ENCODE results near the gene ODAD4.
"Not testable (repeated sequence)": the region's sequence is repeated elsewhere in the genome, so short reads cannot be mapped to it uniquely, and the experiment has no call there.

Gene ODAD4

GRCh38 chr17:41919840-41920579 lies 10.4 kb upstream of the ODAD4 start:
- Histone ChIP-seq H3K9me3 (no peaks in the 10 kb centered on the region), H3K4me1 (peaks cover 11% of the 10 kb centered on the region), H3K36me3 (peaks cover 20% of the 10 kb centered on the region), H3K4me3 (ENCODE audit: low read depth, low read length) (peak overlapping the region; percentile 45), H3K27me3 (no peaks in the 10 kb centered on the region)
- no peak for DNase-seq
- TF ChIP-seq, protein P1, sequence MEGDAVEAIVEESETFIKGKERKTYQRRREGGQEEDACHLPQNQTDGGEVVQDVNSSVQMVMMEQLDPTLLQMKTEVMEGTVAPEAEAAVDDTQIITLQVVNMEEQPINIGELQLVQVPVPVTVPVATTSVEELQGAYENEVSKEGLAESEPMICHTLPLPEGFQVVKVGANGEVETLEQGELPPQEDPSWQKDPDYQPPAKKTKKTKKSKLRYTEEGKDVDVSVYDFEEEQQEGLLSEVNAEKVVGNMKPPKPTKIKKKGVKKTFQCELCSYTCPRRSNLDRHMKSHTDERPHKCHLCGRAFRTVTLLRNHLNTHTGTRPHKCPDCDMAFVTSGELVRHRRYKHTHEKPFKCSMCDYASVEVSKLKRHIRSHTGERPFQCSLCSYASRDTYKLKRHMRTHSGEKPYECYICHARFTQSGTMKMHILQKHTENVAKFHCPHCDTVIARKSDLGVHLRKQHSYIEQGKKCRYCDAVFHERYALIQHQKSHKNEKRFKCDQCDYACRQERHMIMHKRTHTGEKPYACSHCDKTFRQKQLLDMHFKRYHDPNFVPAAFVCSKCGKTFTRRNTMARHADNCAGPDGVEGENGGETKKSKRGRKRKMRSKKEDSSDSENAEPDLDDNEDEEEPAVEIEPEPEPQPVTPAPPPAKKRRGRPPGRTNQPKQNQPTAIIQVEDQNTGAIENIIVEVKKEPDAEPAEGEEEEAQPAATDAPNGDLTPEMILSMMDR (IDR thresholded peaks at IDR 0.05; ENCODE audit: low read depth, low read length) = no peak

DNA sequence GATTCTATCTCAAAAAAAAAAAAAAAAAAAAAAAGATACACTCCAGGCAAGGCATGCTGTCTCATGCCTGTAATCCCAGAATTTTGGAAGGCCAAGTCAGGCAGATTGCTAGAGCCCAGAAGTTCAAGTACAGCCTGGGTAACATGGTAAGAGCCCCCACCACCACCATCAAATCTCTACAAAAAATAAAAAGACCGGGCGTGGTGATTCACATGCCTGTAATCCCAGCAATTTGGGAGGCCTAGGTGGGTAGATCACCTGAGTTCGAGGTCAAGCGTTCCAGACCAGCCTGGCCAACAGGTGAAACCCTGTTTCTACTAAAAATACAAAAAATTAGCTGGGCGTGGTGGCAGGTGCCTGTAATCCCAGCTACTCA lies 9.8 kb upstream of the ODAD4 start:
- Histone ChIP-seq H3K4me1 (peaks cover 11% of the 10 kb centered on the region), H3K27me3 (no peaks in the 10 kb centered on the region), H3K9me3 (no peaks in the 10 kb centered on the region), H3K36me3 (peaks cover 20% of the 10 kb centered on the region), H3K4me3 (ENCODE audit: low read depth, low read length) (no peak overlapping the region)
- DNase-seq = no peak
- TF ChIP-seq, protein P1 (IDR thresholded peaks at IDR 0.05; ENCODE audit: low read depth, low read length) = no peak

GRCh38 chr17:41925991-41926590 lies 4.3 kb upstream of the ODAD4 start:
- no peaks in the 10 kb centered on the region for H3K27me3 ChIP-seq
- TF ChIP-seq, protein P1 (IDR thresholded peaks at IDR 0.05; ENCODE audit: low read depth, low read length) = no peak
- no peak overlapping the region for H3K4me3 ChIP-seq (ENCODE audit: low read depth, low read length)
- no peak for DNase-seq
- no peaks in the 10 kb centered on the region for H3K9me3 ChIP-seq
- H3K4me1 ChIP-seq = peaks cover 4% of the 10 kb centered on the region
- H3K36me3 ChIP-seq = no peaks in the 10 kb centered on the region; the same call in 1 of the 2 replicates

DNA sequence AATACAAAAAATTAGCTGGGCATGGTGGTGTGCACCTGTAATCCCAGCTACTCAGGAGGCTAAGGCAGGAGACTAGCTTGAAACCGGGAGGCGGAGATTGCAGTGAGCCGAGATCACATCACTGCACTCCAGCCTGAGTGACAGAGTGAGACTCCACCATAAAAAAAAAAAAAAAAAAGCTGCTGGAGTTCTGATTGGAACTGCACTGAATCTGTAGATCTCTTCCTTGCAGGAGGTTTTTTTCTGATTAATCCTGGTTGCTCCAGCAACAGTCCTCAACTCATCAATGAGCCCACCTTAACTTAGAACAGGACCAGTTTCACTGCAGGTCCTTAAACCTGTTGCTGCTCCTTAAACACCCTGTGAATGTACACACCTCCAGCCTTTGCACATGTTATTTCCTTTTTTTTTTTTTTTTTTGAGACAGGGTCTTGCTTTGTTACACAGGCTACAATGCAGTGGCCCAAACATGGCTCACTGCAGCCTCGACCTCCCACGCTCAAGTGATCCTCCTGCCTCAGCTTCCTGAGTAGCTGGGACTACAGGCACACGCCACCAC lies 1.6 kb upstream of the ODAD4 start:
- Histone ChIP-seq H3K9me3 (no peaks in the 10 kb centered on the region), H3K4me1 (peaks cover 4% of the 10 kb centered on the region), H3K36me3 (no peaks in the 10 kb centered on the region; the same call in 1 of the 2 replicates), H3K4me3 (ENCODE audit: low read depth, low read length) (no peak overlapping the region), H3K27me3 (no peaks in the 10 kb centered on the region)
- TF ChIP-seq, protein P1 (IDR thresholded peaks at IDR 0.05; ENCODE audit: low read depth, low read length) = no peak
- no peak for DNase-seq

DNA sequence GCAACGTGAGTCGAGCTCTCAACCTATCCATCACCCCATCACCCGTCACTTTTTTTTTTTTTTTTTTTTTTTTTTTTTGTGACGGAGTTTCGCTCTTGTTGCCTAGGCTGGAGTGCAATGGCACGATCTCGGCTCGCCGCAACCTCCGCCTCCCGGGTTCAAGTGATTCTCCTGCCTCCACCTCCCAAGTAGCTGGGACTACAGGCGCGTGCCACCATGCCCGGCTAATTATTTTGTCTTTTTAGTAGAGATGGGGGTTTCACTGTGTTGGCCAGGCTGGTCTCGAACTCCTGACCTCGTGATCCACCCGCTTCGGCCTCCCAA lies 378 bp downstream of the ODAD4 start:
- not testable (repeated sequence) for DNase-seq, H3K4me1 ChIP-seq, H3K36me3 ChIP-seq, H3K9me3 ChIP-seq, H3K27me3 ChIP-seq
- peak overlapping the region; percentile 74 for H3K4me3 ChIP-seq (ENCODE audit: low read depth, low read length)

DNA sequence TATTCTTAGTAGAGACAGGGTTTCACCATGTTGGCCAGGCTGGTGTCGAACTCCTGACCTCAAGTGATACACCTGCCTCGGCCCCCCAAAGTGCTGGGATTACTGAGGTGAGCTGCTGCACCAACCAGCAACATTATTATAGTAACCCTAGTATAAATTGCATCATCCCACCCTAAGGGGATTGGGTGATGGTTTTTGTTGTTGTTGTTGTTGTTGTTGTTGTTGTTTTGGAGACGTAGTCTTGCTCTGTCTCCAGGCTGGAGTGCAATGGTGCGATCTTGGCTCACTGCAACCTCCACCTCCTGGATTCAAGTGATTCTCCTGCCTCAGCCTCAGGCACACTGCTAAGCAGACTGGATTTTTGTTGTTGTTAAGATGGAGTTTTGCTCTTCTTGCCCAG lies 1.3 kb downstream of the ODAD4 start:
- not testable (repeated sequence) for H3K4me3 ChIP-seq (ENCODE audit: low read depth, low read length); H3K9me3 ChIP-seq; DNase-seq; H3K27me3 ChIP-seq; H3K4me1 ChIP-seq
- H3K36me3 ChIP-seq = peaks cover 11% of the 10 kb centered on the region

GRCh38 chr17:41932816-41933389 lies 2.5 kb downstream of the ODAD4 start:
- Histone ChIP-seq H3K4me1 (peaks cover 7% of the 10 kb centered on the region), H3K4me3 (ENCODE audit: low read depth, low read length) (no peak overlapping the region), H3K36me3 (peaks cover 22% of the 10 kb centered on the region), H3K27me3 (no peaks in the 10 kb centered on the region), H3K9me3 (no peaks in the 10 kb centered on the region)
- DNase-seq = no peak
- TF ChIP-seq, protein P1 (IDR thresholded peaks at IDR 0.05; ENCODE audit: low read depth, low read length) = no peak

Data from BE2C (cell line).